Measurements from ENCODE around the gene HES3. TPM values are rescaled to one million over a fixed set of nuclear protein-coding genes. Genes with fewer than 3 reads are reported as not detected.
A peak's percentile ranks its signal among the peaks of the same experiment; 100 is the strongest.

HES3 gene
- total and polyA plus RNA-seq, 2 donors, result 0.99 TPM; not detected in 1

- no peak for DNase-seq (ENCODE audit: low read depth in 6 of 9, low spot score in 9 of 9)
- peaks cover 34 to 43% of the 10 kb centered on the region in 2 donors for H3K36me3 ChIP-seq (ENCODE audit: control insufficient read depth in 2 of 2, insufficient read depth in 2 of 2, low read length in 1 of 2)
- 93% methylated on average over 1 of the region's 1 CpG for WGBS
Measured at GRCh38 chr1:6233376-6233775, 10.6 kb upstream of the HES3 start.

GRCh38 chr1:6234502-6235295 is 9.3 kb upstream of the HES3 start:
- Histone ChIP-seq H3K27me3 (ENCODE audit: control insufficient read depth in 2 of 2, insufficient read depth in 1 of 2, low read length in 1 of 2) (peaks cover 17 to 22% of the 10 kb centered on the region in 2 donors), H3K27ac (ENCODE audit: low read depth in 1 of 2, low read length in 1 of 2) (peak overlapping the region in 1 of 2 donors; percentile 43)
- 86% methylated on average over 20 of the region's 20 CpGs for WGBS

More at GRCh38 chr1:6233376-6233775, 10.6 kb upstream of the HES3 start:
- Histone ChIP-seq H3K4me1 (ENCODE audit: control insufficient read depth in 2 of 2, insufficient read depth in 2 of 2, low read length in 2 of 2) (peaks cover 10 to 13% of the 10 kb centered on the region in 2 donors), H3K27me3 (ENCODE audit: control insufficient read depth in 2 of 2, insufficient read depth in 1 of 2, low read length in 1 of 2) (peaks cover 6 to 8% of the 10 kb centered on the region in 2 donors), H3K9me3 (ENCODE audit: control insufficient read depth in 2 of 2, insufficient read depth in 1 of 2, low read length in 1 of 2) (no peaks in the 10 kb centered on the region), H3K27ac (ENCODE audit: low read depth in 1 of 2, low read length in 1 of 2) (no peak overlapping the region), H3K4me3 (ENCODE audit: low read length in 2 of 2) (no peak overlapping the region)

GRCh38 chr1:6235296-6235677 is 8.7 kb upstream of the HES3 start:
- peak in 1 of 9 donors; percentile 35 for DNase-seq (ENCODE audit: low read depth in 6 of 9, low spot score in 9 of 9)
- Histone ChIP-seq H3K9me3 (ENCODE audit: control insufficient read depth in 2 of 2, insufficient read depth in 1 of 2, low read length in 1 of 2) (no peaks in the 10 kb centered on the region), H3K27ac (ENCODE audit: low read depth in 1 of 2, low read length in 1 of 2) (peak overlapping the region in 1 of 2 donors; percentile 8), H3K4me3 (ENCODE audit: low read length in 2 of 2) (peak overlapping the region; percentile 70 to 96), H3K36me3 (ENCODE audit: control insufficient read depth in 2 of 2, insufficient read depth in 2 of 2, low read length in 1 of 2) (peaks cover 25 to 28% of the 10 kb centered on the region in 2 donors), H3K4me1 (ENCODE audit: control insufficient read depth in 2 of 2, insufficient read depth in 2 of 2, low read length in 2 of 2) (peaks cover 10 to 13% of the 10 kb centered on the region in 2 donors), H3K27me3 (ENCODE audit: control insufficient read depth in 2 of 2, insufficient read depth in 1 of 2, low read length in 1 of 2) (peaks cover 23 to 28% of the 10 kb centered on the region in 2 donors)
- WGBS, result under 1% methylated on average over 30 of the region's 30 CpGs

More at GRCh38 chr1:6234502-6235295, 9.3 kb upstream of the HES3 start:
- Histone ChIP-seq H3K36me3 (ENCODE audit: control insufficient read depth in 2 of 2, insufficient read depth in 2 of 2, low read length in 1 of 2) (peaks cover 31 to 34% of the 10 kb centered on the region in 2 donors), H3K9me3 (ENCODE audit: control insufficient read depth in 2 of 2, insufficient read depth in 1 of 2, low read length in 1 of 2) (no peaks in the 10 kb centered on the region), H3K4me3 (ENCODE audit: low read length in 2 of 2) (peak overlapping the region; percentile 70 to 96), H3K4me1 (ENCODE audit: control insufficient read depth in 2 of 2, insufficient read depth in 2 of 2, low read length in 2 of 2) (peaks cover 10 to 13% of the 10 kb centered on the region in 2 donors)
- no peak for DNase-seq (ENCODE audit: low read depth in 6 of 9, low spot score in 9 of 9)

- DNase-seq (ENCODE audit: low read depth in 6 of 9, low spot score in 9 of 9), result no peak
- H3K27ac ChIP-seq (ENCODE audit: low read depth in 1 of 2, low read length in 1 of 2), result no peak overlapping the region
- H3K27me3 ChIP-seq (ENCODE audit: control insufficient read depth in 2 of 2, insufficient read depth in 1 of 2, low read length in 1 of 2), result peaks cover 38 to 46% of the 10 kb centered on the region in 2 donors
- peaks cover 10 to 13% of the 10 kb centered on the region in 2 donors for H3K4me1 ChIP-seq (ENCODE audit: control insufficient read depth in 2 of 2, insufficient read depth in 2 of 2, low read length in 2 of 2)
- peaks cover 11 to 15% of the 10 kb centered on the region in 2 donors for H3K36me3 ChIP-seq (ENCODE audit: control insufficient read depth in 2 of 2, insufficient read depth in 2 of 2, low read length in 1 of 2)
- H3K9me3 ChIP-seq (ENCODE audit: control insufficient read depth in 2 of 2, insufficient read depth in 1 of 2, low read length in 1 of 2), result no peaks in the 10 kb centered on the region
- WGBS, result over 99% methylated on average over 4 of the region's 4 CpGs
- no peak overlapping the region for H3K4me3 ChIP-seq (ENCODE audit: low read length in 2 of 2)
Measured at GRCh38 chr1:6237093-6237492, 6.9 kb upstream of the HES3 start.

GRCh38 chr1:6239213-6239752 is 4.7 kb upstream of the HES3 start:
- no peak for DNase-seq (ENCODE audit: low read depth in 6 of 9, low spot score in 9 of 9)

GRCh38 chr1:6239950-6240768 is 3.8 kb upstream of the HES3 start:
- WGBS, result 41% methylated on average over 17 of the region's 17 CpGs
- no peak for DNase-seq (ENCODE audit: low read depth in 6 of 9, low spot score in 9 of 9)
- Histone ChIP-seq H3K27me3 (ENCODE audit: control insufficient read depth in 2 of 2, insufficient read depth in 1 of 2, low read length in 1 of 2) (peaks cover 68 to 76% of the 10 kb centered on the region in 2 donors), H3K4me1 (ENCODE audit: control insufficient read depth in 2 of 2, insufficient read depth in 2 of 2, low read length in 2 of 2) (peaks cover 2 to 6% of the 10 kb centered on the region in 2 donors), H3K4me3 (ENCODE audit: low read length in 2 of 2) (no peak overlapping the region), H3K36me3 (ENCODE audit: control insufficient read depth in 2 of 2, insufficient read depth in 2 of 2, low read length in 1 of 2) (no peaks in the 10 kb centered on the region), H3K9me3 (ENCODE audit: control insufficient read depth in 2 of 2, insufficient read depth in 1 of 2, low read length in 1 of 2) (peaks cover 0 to 3% of the 10 kb centered on the region in 2 donors), H3K27ac (ENCODE audit: low read depth in 1 of 2, low read length in 1 of 2) (no peak overlapping the region)

More at GRCh38 chr1:6239213-6239752, 4.7 kb upstream of the HES3 start:
- 21% methylated on average over 7 of the region's 7 CpGs for WGBS
- H3K4me1 ChIP-seq (ENCODE audit: control insufficient read depth in 2 of 2, insufficient read depth in 2 of 2, low read length in 2 of 2), result peaks cover 10 to 13% of the 10 kb centered on the region in 2 donors
- H3K4me3 ChIP-seq (ENCODE audit: low read length in 2 of 2), result no peak overlapping the region
- no peak overlapping the region for H3K27ac ChIP-seq (ENCODE audit: low read depth in 1 of 2, low read length in 1 of 2)
- peaks cover 0 to 3% of the 10 kb centered on the region in 2 donors for H3K9me3 ChIP-seq (ENCODE audit: control insufficient read depth in 2 of 2, insufficient read depth in 1 of 2, low read length in 1 of 2)
- H3K27me3 ChIP-seq (ENCODE audit: control insufficient read depth in 2 of 2, insufficient read depth in 1 of 2, low read length in 1 of 2), result peaks cover 59 to 67% of the 10 kb centered on the region in 2 donors
- H3K36me3 ChIP-seq (ENCODE audit: control insufficient read depth in 2 of 2, insufficient read depth in 2 of 2, low read length in 1 of 2), result peaks cover 0 to 3% of the 10 kb centered on the region in 2 donors

GRCh38 chr1:6241107-6241886 is 2.7 kb upstream of the HES3 start:
- H3K27me3 ChIP-seq (ENCODE audit: control insufficient read depth in 2 of 2, insufficient read depth in 1 of 2, low read length in 1 of 2), result peaks cover 79 to 88% of the 10 kb centered on the region in 2 donors
- peaks cover 0 to 3% of the 10 kb centered on the region in 2 donors for H3K9me3 ChIP-seq (ENCODE audit: control insufficient read depth in 2 of 2, insufficient read depth in 1 of 2, low read length in 1 of 2)
- no peaks in the 10 kb centered on the region for H3K36me3 ChIP-seq (ENCODE audit: control insufficient read depth in 2 of 2, insufficient read depth in 2 of 2, low read length in 1 of 2)
- no peak overlapping the region for H3K4me3 ChIP-seq (ENCODE audit: low read length in 2 of 2)
- H3K4me1 ChIP-seq (ENCODE audit: control insufficient read depth in 2 of 2, insufficient read depth in 2 of 2, low read length in 2 of 2), result peaks cover 2 to 9% of the 10 kb centered on the region in 2 donors
- DNase-seq (ENCODE audit: low read depth in 6 of 9, low spot score in 9 of 9), result no peak
- WGBS, result 15% methylated on average over 33 of the region's 33 CpGs
- no peak overlapping the region for H3K27ac ChIP-seq (ENCODE audit: low read depth in 1 of 2, low read length in 1 of 2)

GRCh38 chr1:6241887-6242740 is 1.9 kb upstream of the HES3 start:
- Histone ChIP-seq H3K4me3 (ENCODE audit: low read length in 2 of 2) (no peak overlapping the region), H3K9me3 (ENCODE audit: control insufficient read depth in 2 of 2, insufficient read depth in 1 of 2, low read length in 1 of 2) (peaks cover 0 to 3% of the 10 kb centered on the region in 2 donors), H3K36me3 (ENCODE audit: control insufficient read depth in 2 of 2, insufficient read depth in 2 of 2, low read length in 1 of 2) (no peaks in the 10 kb centered on the region), H3K27ac (ENCODE audit: low read depth in 1 of 2, low read length in 1 of 2) (no peak overlapping the region), H3K27me3 (ENCODE audit: control insufficient read depth in 2 of 2, insufficient read depth in 1 of 2, low read length in 1 of 2) (peaks cover 86 to 96% of the 10 kb centered on the region in 2 donors), H3K4me1 (ENCODE audit: control insufficient read depth in 2 of 2, insufficient read depth in 2 of 2, low read length in 2 of 2) (peaks cover 2 to 13% of the 10 kb centered on the region in 2 donors)
- no peak for DNase-seq (ENCODE audit: low read depth in 6 of 9, low spot score in 9 of 9)
- 2% methylated on average over 99 of the region's 99 CpGs for WGBS

Measured in thymus (tissue), 11 donors.